HepG2 (cell line): ENCODE results near the gene GPR149. TPM values are rescaled to one million over a fixed set of nuclear protein-coding genes. Genes with fewer than 3 reads are reported as not detected.

Experiments used
- CEBPB ChIP-seq: IDR thresholded peaks from 2 replicates; pipeline ENCODE4 v1.6.1; 2011; ENCODE audit warnings: low read depth, low read length, improper control_type of control experiment, borderline replicate concordance
- DMAP1 ChIP-seq: IDR thresholded peaks from 2 replicates; pipeline ENCODE4 v1.6.1; 2016
- DMTF1 ChIP-seq: sonication (generic); formaldehyde crosslinking; IDR thresholded peaks from 2 replicates; pipeline ENCODE4 v1.4.0; 2020; ENCODE audit warnings: mild to moderate bottlenecking, missing genetic modification reagents
- MTA1 ChIP-seq: sonication (generic); formaldehyde crosslinking; IDR thresholded peaks from 2 replicates; pipeline ENCODE4 v1.4.0; 2020; ENCODE audit warnings: missing genetic modification reagents, mild to moderate bottlenecking, borderline replicate concordance
- MTERF4 ChIP-seq: sonication (generic); formaldehyde crosslinking; IDR thresholded peaks from 2 replicates; pipeline ENCODE4 v1.8.0; 2023; ENCODE audit warnings: mild to moderate bottlenecking, missing genetic modification reagents
- MZF1 ChIP-seq: sonication (generic); formaldehyde crosslinking; IDR thresholded peaks from 2 replicates; pipeline ENCODE4 v1.8.1; 2023; ENCODE audit warnings: mild to moderate bottlenecking, missing genetic modification reagents, borderline replicate concordance
- POLR2A ChIP-seq, 2 experiments: IDR thresholded peaks; 2 replicates each; pipeline ENCODE4 v1.6.1; 2011; ENCODE audit warnings: low read depth in 2 of 2, low read length in 2 of 2, mild to moderate bottlenecking in 1 of 2, moderate library complexity in 1 of 2; ENCODE audit not compliant: insufficient read depth in 1 of 2
- RARA ChIP-seq: IDR thresholded peaks from 2 replicates; pipeline ENCODE4 v1.6.1; 2016; ENCODE audit warnings: missing genetic modification reagents, missing compliant biosample characterization
- SAFB2 ChIP-seq: sonication (generic); formaldehyde crosslinking; IDR thresholded peaks from 2 replicates; pipeline ENCODE4 v1.5.1; 2020; ENCODE audit warnings: missing genetic modification reagents, low read depth, mild to moderate bottlenecking, borderline replicate concordance
- SMARCC2 ChIP-seq: fragments of 450-650 bp; IDR thresholded peaks from 2 replicates; pipeline ENCODE4 v1.6.1; 2017; ENCODE audit warnings: antibody characterized with exemption, mild to moderate bottlenecking
- TFE3 ChIP-seq: IDR thresholded peaks from 2 replicates; pipeline ENCODE4 v1.6.1; 2016
- ZFYVE20 ChIP-seq: sonication (generic); formaldehyde crosslinking; IDR thresholded peaks from 2 replicates; pipeline ENCODE4 v1.8.0; 2023; ENCODE audit warnings: low read depth, mild to moderate bottlenecking, moderate library complexity, missing genetic modification reagents, borderline replicate concordance
- ZHX1 ChIP-seq: sonication (generic); formaldehyde crosslinking; IDR thresholded peaks from 2 replicates; pipeline ENCODE4 v1.8.1; 2022; ENCODE audit warnings: low read depth, mild to moderate bottlenecking, missing genetic modification reagents
- ZNF253 ChIP-seq: sonication (generic); formaldehyde crosslinking; IDR thresholded peaks from 2 replicates; pipeline ENCODE4 v1.8.0; 2022; ENCODE audit warnings: mild to moderate bottlenecking, missing genetic modification reagents, borderline replicate concordance
- ZNF512B ChIP-seq: sonication (generic); formaldehyde crosslinking; IDR thresholded peaks from 2 replicates; pipeline ENCODE4 v1.5.1; 2020; ENCODE audit warnings: missing genetic modification reagents, mild to moderate bottlenecking, borderline replicate concordance
- ZNF562 ChIP-seq: sonication (generic); formaldehyde crosslinking; IDR thresholded peaks from 2 replicates; pipeline ENCODE4 v1.8.0; 2022; ENCODE audit warnings: missing genetic modification reagents, borderline replicate concordance
- ZNF790 ChIP-seq: sonication (generic); formaldehyde crosslinking; IDR thresholded peaks from 2 replicates; pipeline ENCODE4 v1.8.0; 2022; ENCODE audit warnings: missing genetic modification reagents, mild to moderate bottlenecking, borderline replicate concordance
- ZZZ3 ChIP-seq: sonication (generic); formaldehyde crosslinking; IDR thresholded peaks from 2 replicates; pipeline ENCODE4 v1.4.0; 2020; ENCODE audit warnings: missing genetic modification reagents, mild to moderate bottlenecking, borderline replicate concordance
- polyA plus RNA-seq, 8 experiments: library from polyadenylated mRNA; depleted of rRNA in 3 of 8; stranded (reverse) in 7 of 8; unstranded in 1 of 8; fragments of >200 nt; fragmentation: Illumina TruSeq in 4 of 8; extraction: Trizol in 4 of 8; gene quantifications; 2 replicates each; pipeline versions ENCODE4 v1.2.1 to v1.2.3, GENCODE V29; 2011 to 2016; ENCODE audit warnings: low read depth in 4 of 8, missing spikeins in 1 of 8, mixed read lengths in 1 of 8; ENCODE audit not compliant: insufficient read depth in 1 of 8
- total RNA-seq, 5 experiments: library from RNA; depleted of rRNA; stranded (reverse); fragments of >200 nt; fragmentation: Illumina TruSeq; extraction: Trizol; gene quantifications; 2 replicates each; pipeline ENCODE4 v1.2.3, GENCODE V29; 2016; ENCODE audit warnings: low read depth in 1 of 5

GPR149 gene
- total and polyA plus RNA-seq, 2 of the 13 experiments (the other 11 are each of a cell fraction or from before 2014, with no cell fraction given), result not detected

- TF ChIP-seq ZNF512B (CRISPR knock-in tag) (no peak), ZFYVE20 (CRISPR knock-in tag) (no peak), POLR2A (IDR thresholded peaks at IDR 0.05; ENCODE audit: insufficient read depth in 1 of 2, low read depth in 2 of 2, low read length in 2 of 2) (peak; percentile 78 to 88), SAFB2 (CRISPR knock-in tag) (0 out of 2 replicates have a peak, but pooled peaks have one; percentile 32), MTERF4 (no peak), DMAP1 (CRISPR knock-in tag) (peak; percentile 78), ZNF253 (no peak), ZNF790 (no peak), MTA1 (peak; percentile 89), SMARCC2 (no peak), RARA (CRISPR knock-in tag) (no peak), ZNF562 (CRISPR knock-in tag) (no peak), DMTF1 (CRISPR knock-in tag) (no peak), ZZZ3 (CRISPR knock-in tag) (no peak), TFE3 (CRISPR knock-in tag) (peak; percentile 21; the same call in 1 of the 2 replicates), CEBPB (no peak), MZF1 (CRISPR knock-in tag) (no peak), ZHX1 (CRISPR knock-in tag) (peak; percentile 100)
These were observed 105.9 kb downstream of the GPR149 start, which contains the start of gene DHX36 (continued) for GRCh38 chr3:154323891-154324738.
